GM12892 (cell line): ENCODE data around the gene CLEC18C.

Experiments used
- POLR2A ChIP-seq: IDR thresholded peaks from 2 replicates; pipeline ENCODE4 v1.6.1; 2011; ENCODE audit warnings: low read depth, low read length, control low read depth
- POLR2AphosphoS5 ChIP-seq: IDR thresholded peaks from 2 replicates; pipeline ENCODE4 v1.6.1; 2011; ENCODE audit warnings: low read depth, low read length, control low read depth
- TAF1 ChIP-seq: IDR thresholded peaks from 2 replicates; pipeline ENCODE4 v1.6.1; 2011; ENCODE audit warnings: low read depth, mild to moderate bottlenecking, control low read depth, low read length, borderline replicate concordance

DNA sequence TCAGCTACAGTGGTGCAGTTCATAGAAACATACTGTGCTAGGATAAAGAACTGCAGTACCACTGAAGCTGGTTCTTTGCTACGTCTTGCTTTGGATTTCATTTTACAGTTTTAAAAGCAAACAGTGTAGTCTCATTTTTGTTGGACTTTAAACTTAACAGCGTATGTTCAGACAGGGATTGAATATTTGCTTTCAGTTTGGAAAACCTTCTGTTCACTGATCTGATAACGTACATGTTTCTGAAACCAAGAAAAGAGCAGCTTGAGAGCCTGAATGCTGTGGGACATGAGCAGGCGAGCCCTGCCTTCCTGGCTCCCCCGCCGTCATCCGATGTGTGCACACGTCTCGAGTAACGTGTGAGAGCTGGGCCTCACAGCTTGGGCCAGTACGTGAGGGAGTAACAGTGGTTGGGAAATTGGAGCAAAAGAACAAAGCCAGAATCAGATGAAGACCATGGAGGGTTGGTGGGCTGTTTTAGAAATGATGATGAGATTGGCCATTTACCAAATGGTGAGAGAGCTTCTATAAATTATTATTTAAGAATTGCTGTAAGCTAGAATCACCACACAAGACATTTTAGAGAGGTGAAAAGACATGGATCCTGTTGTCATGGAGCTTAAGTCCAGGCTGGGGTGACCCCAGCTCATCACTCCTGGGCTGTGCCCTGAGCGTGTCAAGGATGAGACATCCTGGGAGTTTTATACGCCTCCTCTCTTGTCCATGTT is 20.8 kb upstream of the CLEC18C start:
- TF ChIP-seq POLR2AphosphoS5 = no peak
- no peak for TF ChIP-seq POLR2A
- TF ChIP-seq TAF1 = no peak
